IPS DF 6.9 (cell line): ENCODE data around the gene BORCS8.

Source experiments
- DNase-seq: peaks from one replicate; pipeline ENCODE4 v3.0.0-alpha.2; 2013; ENCODE audit warnings: low read depth, low spot score
- H3K27ac ChIP-seq: one replicate; pipeline ENCODE4 v1.5.1; 2013; ENCODE audit warnings: low read length, control low read depth
- H3K27me3 ChIP-seq: 2 replicates; pipeline ENCODE4 v1.6.1; 2013; ENCODE audit warnings: mild to moderate bottlenecking, low read length; ENCODE audit not compliant: control insufficient read depth, insufficient read depth
- H3K36me3 ChIP-seq: 2 replicates; pipeline ENCODE4 v1.6.1; 2013; ENCODE audit warnings: low read length; ENCODE audit not compliant: control insufficient read depth, insufficient read depth
- H3K4me1 ChIP-seq: 2 replicates; pipeline ENCODE4 v1.6.1; 2013; ENCODE audit warnings: low read length; ENCODE audit not compliant: control insufficient read depth, insufficient read depth
- H3K4me3 ChIP-seq: 2 replicates; pipeline ENCODE4 v1.5.1; 2013; ENCODE audit warnings: mild to moderate bottlenecking, low read length
- H3K9me3 ChIP-seq: 2 replicates; pipeline ENCODE4 v1.6.1; 2013; ENCODE audit warnings: low read length, inconsistent platforms; ENCODE audit not compliant: control insufficient read depth, insufficient read depth
- WGBS: extraction: QIAGEN DNeasy Blood & Tissue Kit; methylation state at CpG from one replicate; pipeline ENCODE4 v1.1.7; 2013; ENCODE audit warnings: mixed read lengths, missing lambda C conversion rate; ENCODE audit not compliant: insufficient read length, insufficient coverage; 5-methylcytosine and 5-hydroxymethylcytosine counted together

The BORCS8 gene

GRCh38 chr19:19165396-19165795 lies 26.6 kb downstream of the BORCS8 start:
- no peak overlapping the region for H3K27ac ChIP-seq
- no CpG with 5 or more reads among the region's 1 CpG for WGBS
- no peaks in the 10 kb centered on the region for H3K9me3 ChIP-seq
- no peak for DNase-seq
- peaks cover 4% of the 10 kb centered on the region; the same call in 1 of the 2 replicates for H3K27me3 ChIP-seq
- H3K4me1 ChIP-seq = 0 out of 2 replicates have a peak, but pooled peaks cover 4% of the 10 kb centered on the region
- no peaks in the 10 kb centered on the region for H3K36me3 ChIP-seq
- H3K4me3 ChIP-seq = no peak overlapping the region

- Histone ChIP-seq H3K27me3 (no peaks in the 10 kb centered on the region), H3K9me3 (no peaks in the 10 kb centered on the region), H3K4me1 (0 out of 2 replicates have a peak, but pooled peaks cover 3% of the 10 kb centered on the region), H3K4me3 (no peak overlapping the region), H3K27ac (no peak overlapping the region), H3K36me3 (no peaks in the 10 kb centered on the region)
- no CpG with 5 or more reads among the region's 7 CpGs for WGBS
- DNase-seq = no peak
These were observed 29.5 kb downstream of the BORCS8 start for GRCh38 chr19:19162495-19162894.

DNA sequence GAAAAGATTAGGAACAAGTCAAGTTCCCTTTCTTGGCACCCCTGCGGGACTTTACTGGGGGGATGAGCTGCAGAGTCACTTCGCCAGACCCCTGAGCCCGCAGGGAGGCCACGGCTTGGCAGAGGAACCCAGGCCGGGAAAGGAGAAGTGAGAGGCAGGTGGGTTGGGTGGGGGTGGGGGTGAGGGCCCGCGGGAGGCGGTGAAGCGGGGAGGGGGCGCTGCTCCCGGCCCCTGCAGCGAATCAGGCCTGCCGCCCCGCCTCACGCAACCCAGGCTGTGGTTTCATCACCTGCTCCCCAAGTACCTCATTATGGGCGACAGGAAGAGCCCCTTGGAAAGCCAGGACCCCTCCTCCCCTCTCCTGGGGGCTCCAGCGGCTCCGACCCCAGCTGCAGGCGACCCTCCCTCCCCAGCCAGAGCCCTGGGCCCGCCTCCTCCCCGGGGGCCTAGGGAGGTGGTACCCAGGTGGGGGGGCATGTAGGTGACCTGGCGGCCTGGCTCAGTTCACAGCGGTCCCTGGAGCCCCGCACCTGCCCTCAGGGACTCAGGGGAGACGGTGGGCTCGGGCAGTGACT lies 31.4 kb downstream of the BORCS8 start:
- no peak for DNase-seq
- WGBS = no CpG with 5 or more reads among the region's 26 CpGs
- H3K4me3 ChIP-seq = no peak overlapping the region
- no peak overlapping the region for H3K27ac ChIP-seq
- H3K4me1 ChIP-seq = 0 out of 2 replicates have a peak, but pooled peaks cover 3% of the 10 kb centered on the region
- H3K9me3 ChIP-seq = no peaks in the 10 kb centered on the region
- peaks cover 2% of the 10 kb centered on the region; the same call in 1 of the 2 replicates for H3K27me3 ChIP-seq
- H3K36me3 ChIP-seq = no peaks in the 10 kb centered on the region

- no peak for DNase-seq
- Histone ChIP-seq H3K9me3 (no peaks in the 10 kb centered on the region), H3K36me3 (no peaks in the 10 kb centered on the region), H3K27ac (no peak overlapping the region), H3K27me3 (peaks cover 2% of the 10 kb centered on the region; the same call in 1 of the 2 replicates), H3K4me1 (0 out of 2 replicates have a peak, but pooled peaks cover 3% of the 10 kb centered on the region), H3K4me3 (no peak overlapping the region)
- WGBS = no CpG with 5 or more reads among the region's 4 CpGs
These were observed 32.4 kb downstream of the BORCS8 start for GRCh38 chr19:19159534-19159933.

- DNase-seq = no peak
- Histone ChIP-seq H3K4me3 (no peak overlapping the region), H3K27me3 (peaks cover 2% of the 10 kb centered on the region; the same call in 1 of the 2 replicates), H3K27ac (no peak overlapping the region), H3K9me3 (no peaks in the 10 kb centered on the region), H3K4me1 (0 out of 2 replicates have a peak, but pooled peaks cover 3% of the 10 kb centered on the region), H3K36me3 (no peaks in the 10 kb centered on the region)
- no CpG with 5 or more reads among the region's 6 CpGs for WGBS
These were observed 34.1 kb downstream of the BORCS8 start for GRCh38 chr19:19157808-19158207.

GRCh38 chr19:19155495-19156219 lies 36.3 kb downstream of the BORCS8 start:
- peaks cover 2% of the 10 kb centered on the region; the same call in 1 of the 2 replicates for H3K27me3 ChIP-seq
- H3K36me3 ChIP-seq = no peaks in the 10 kb centered on the region
- WGBS = no CpG with 5 or more reads among the region's 10 CpGs
- no peaks in the 10 kb centered on the region for H3K9me3 ChIP-seq
- H3K4me3 ChIP-seq = no peak overlapping the region
- no peak overlapping the region for H3K27ac ChIP-seq
- no peak for DNase-seq
- H3K4me1 ChIP-seq = no peaks in the 10 kb centered on the region

DNA sequence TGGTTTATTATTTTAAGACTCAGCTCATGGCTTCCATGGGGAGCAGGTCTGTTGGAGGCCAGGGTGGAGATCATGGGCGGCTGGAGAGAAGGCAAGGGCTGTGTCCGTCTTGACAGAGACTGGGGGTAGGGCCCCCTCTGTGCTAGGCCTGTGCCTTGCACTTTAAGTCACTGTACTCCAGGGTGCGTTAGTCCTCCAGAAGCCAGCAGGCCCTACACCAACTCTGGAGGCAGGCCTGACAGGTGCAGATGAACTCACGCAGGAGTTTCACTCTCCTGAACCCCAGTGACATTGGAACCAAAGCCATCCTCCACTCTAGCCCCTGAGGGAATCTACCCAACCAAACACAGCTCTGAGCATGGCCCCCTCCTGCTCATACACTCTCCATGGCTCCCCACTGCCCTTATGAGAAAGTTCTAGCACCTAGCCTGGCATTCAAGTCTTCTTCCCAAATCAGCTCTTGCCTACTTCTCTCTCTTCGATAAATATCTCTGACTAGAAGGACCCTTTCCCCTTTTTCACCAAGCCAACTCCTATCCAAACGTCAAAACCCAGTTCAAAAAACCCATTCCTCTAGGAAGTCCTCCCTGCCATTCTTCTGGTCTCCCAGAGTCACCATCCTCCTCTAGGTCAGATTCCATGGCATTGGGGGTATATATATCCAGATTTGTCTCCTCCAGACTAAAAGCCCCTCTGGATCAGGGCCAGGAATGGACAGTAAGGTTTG lies 37.0 kb downstream of the BORCS8 start:
- Histone ChIP-seq H3K4me1 (no peaks in the 10 kb centered on the region), H3K4me3 (no peak overlapping the region)

GRCh38 chr19:19152668-19153384 lies 39.1 kb downstream of the BORCS8 start:
- Histone ChIP-seq H3K27ac (no peak overlapping the region), H3K4me1 (no peaks in the 10 kb centered on the region), H3K36me3 (no peaks in the 10 kb centered on the region), H3K27me3 (peaks cover 2% of the 10 kb centered on the region; the same call in 1 of the 2 replicates), H3K4me3 (no peak overlapping the region), H3K9me3 (no peaks in the 10 kb centered on the region)
- no peak for DNase-seq
- WGBS = no CpG with 5 or more reads among the region's 13 CpGs

More for the DNA sequence above, 37.0 kb downstream of the BORCS8 start:
- 100% methylated on average over 1 of the region's 6 CpGs for WGBS
- DNase-seq = no peak
- Histone ChIP-seq H3K27me3 (peaks cover 2% of the 10 kb centered on the region; the same call in 1 of the 2 replicates), H3K27ac (no peak overlapping the region), H3K9me3 (no peaks in the 10 kb centered on the region), H3K36me3 (no peaks in the 10 kb centered on the region)

DNA sequence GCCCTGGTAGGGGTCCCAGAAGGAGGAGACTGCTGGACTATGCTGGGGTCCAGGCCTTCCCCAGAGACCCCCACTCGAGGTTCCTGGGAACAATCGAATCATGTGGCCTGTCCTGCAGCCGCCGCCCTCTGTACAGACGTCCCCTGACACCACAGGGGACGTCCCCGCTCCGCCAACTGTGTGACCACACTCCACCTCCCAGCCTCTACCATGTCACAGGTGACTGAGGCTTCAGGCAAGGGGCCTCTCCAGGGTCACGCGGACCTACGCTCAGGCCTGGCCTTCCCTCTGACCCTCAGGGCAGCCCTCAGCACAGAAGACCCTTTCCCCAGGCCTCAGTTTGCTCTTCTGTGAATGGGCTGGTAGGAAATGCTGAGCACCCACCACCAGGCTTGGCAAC lies 40.5 kb downstream of the BORCS8 start:
- no peak overlapping the region for H3K27ac ChIP-seq
- H3K9me3 ChIP-seq = no peaks in the 10 kb centered on the region
- no peak overlapping the region for H3K4me3 ChIP-seq
- WGBS = no CpG with 5 or more reads among the region's 11 CpGs
- DNase-seq = no peak
- no peaks in the 10 kb centered on the region for H3K4me1 ChIP-seq
- H3K36me3 ChIP-seq = no peaks in the 10 kb centered on the region
- no peaks in the 10 kb centered on the region for H3K27me3 ChIP-seq

- Histone ChIP-seq H3K9me3 (no peaks in the 10 kb centered on the region), H3K27me3 (no peaks in the 10 kb centered on the region), H3K27ac (no peak overlapping the region), H3K36me3 (no peaks in the 10 kb centered on the region), H3K4me1 (no peaks in the 10 kb centered on the region), H3K4me3 (no peak overlapping the region)
- DNase-seq = no peak
- no CpG with 5 or more reads among the region's 2 CpGs for WGBS
These were observed 42.5 kb downstream of the BORCS8 start for GRCh38 chr19:19149435-19149834.
